ENCODE results near the gene MBOAT7.
A peak's percentile ranks its signal among the peaks of the same experiment; 100 is the strongest.
"Not testable (repeated sequence)": the region's sequence is repeated elsewhere in the genome, so short reads cannot be mapped to it uniquely, and the experiment has no call there.

MBOAT7 gene

DNA sequence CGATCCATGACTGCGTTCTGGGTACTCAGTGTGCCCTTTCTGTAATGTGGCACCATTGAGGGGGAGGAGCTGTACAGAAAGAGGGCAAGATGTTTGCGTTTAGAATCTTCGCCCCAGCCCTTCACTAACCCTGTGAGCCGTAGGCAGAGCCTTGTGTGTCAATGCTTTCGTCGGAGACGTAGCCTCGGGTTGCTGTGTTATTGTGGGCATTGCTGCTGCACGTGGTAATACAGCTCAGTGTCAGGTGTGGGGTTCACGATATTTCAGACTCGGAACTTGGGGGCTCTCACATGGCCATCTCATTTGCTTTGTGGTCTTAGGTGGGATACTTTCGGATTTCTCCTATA lies 17.4 kb upstream of the MBOAT7 start:
- no peak for ATAC-seq (replicated peaks; ENCODE audit: extremely low read depth, poor library complexity, severe bottlenecking)
- H3K4me3 Mint-ChIP-seq, result no peak overlapping the region

DNA sequence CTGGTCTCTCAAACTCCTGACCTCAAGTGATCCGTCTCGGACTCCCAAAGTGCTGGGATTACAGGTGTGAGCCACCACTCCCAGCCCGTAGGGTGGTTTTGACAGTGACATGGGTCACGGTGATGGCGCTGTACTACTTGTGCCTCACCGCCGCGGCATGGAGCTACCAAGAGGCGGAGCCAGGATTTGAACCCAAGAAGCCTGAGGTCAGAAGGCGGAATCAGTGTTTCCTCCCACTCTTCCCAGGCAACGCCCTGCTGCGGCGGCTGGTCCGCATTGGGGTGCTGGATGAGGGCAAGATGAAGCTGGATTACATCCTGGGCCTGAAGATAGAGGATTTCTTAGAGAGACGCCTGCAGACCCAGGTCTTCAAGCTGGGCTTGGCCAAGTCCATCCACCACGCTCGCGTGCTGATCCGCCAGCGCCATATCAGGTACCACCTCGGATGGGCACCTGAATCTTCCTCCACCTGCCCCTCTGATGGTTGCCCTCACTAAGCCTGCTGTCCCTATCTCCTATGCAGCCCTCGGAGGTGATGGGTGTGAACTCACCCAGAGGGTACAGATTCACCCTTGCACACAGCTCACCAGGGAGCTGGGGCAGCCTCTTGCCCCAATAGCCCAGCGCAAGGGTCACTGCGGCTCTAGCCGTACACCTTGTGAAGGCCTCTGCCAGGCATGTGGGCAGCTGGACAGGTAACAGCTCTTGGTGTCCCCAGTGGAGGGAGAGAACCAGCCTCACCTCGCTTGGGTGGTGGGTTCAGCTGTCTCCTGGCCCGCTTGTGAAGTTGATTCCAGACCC lies 16.9 kb upstream of the MBOAT7 start:
- no peaks in the 10 kb centered on the region for H3K27me3 Mint-ChIP-seq
- H3K36me3 Mint-ChIP-seq (ENCODE audit: insufficient read depth), result peaks cover 75% of the 10 kb centered on the region
- no peaks in the 10 kb centered on the region for H3K9me3 Mint-ChIP-seq
- H3K27ac Mint-ChIP-seq (ENCODE audit: low read depth), result no peak overlapping the region
- ATAC-seq (replicated peaks; ENCODE audit: extremely low read depth, poor library complexity, severe bottlenecking) (no peak), DNase-seq (ENCODE audit: low spot score in 2 of 2) (no peak)
- H3K4me1 Mint-ChIP-seq, result peaks cover 76% of the 10 kb centered on the region
- H3K4me3 Mint-ChIP-seq, result no peak overlapping the region

More for the DNA sequence above, 17.4 kb upstream of the MBOAT7 start:
- no peak for DNase-seq (ENCODE audit: low spot score in 2 of 2)
- Mint-ChIP-seq H3K36me3 (ENCODE audit: insufficient read depth) (peaks cover 69% of the 10 kb centered on the region), H3K27me3 (no peaks in the 10 kb centered on the region), H3K4me1 (peaks cover 72% of the 10 kb centered on the region), H3K9me3 (no peaks in the 10 kb centered on the region), H3K27ac (ENCODE audit: low read depth) (no peak overlapping the region)

- Mint-ChIP-seq H3K27ac (ENCODE audit: low read depth) (no peak overlapping the region), H3K9me3 (no peaks in the 10 kb centered on the region), H3K4me3 (peak overlapping the region; percentile 99), H3K27me3 (no peaks in the 10 kb centered on the region), H3K4me1 (peaks cover 73% of the 10 kb centered on the region), H3K36me3 (ENCODE audit: insufficient read depth) (peaks cover 78% of the 10 kb centered on the region)
- ATAC-seq (replicated peaks; ENCODE audit: extremely low read depth, poor library complexity, severe bottlenecking) (no peak), DNase-seq (ENCODE audit: low spot score in 2 of 2) (no peak)
These were observed 15.5 kb upstream of the MBOAT7 start for GRCh38 chr19:54204767-54205468.

- Mint-ChIP-seq H3K27ac (ENCODE audit: low read depth) (peak overlapping the region; percentile 41), H3K9me3 (no peaks in the 10 kb centered on the region), H3K4me1 (peaks cover 56% of the 10 kb centered on the region), H3K4me3 (peak overlapping the region; percentile 99), H3K36me3 (ENCODE audit: insufficient read depth) (peaks cover 70% of the 10 kb centered on the region), H3K27me3 (no peaks in the 10 kb centered on the region)
- ATAC-seq (replicated peaks; ENCODE audit: extremely low read depth, poor library complexity, severe bottlenecking) (no peak), DNase-seq (ENCODE audit: low spot score in 2 of 2) (no peak)
These were observed 13.8 kb upstream of the MBOAT7 start for GRCh38 chr19:54203151-54203611.

- DNase-seq (ENCODE audit: low spot score in 2 of 2) (no peak), ATAC-seq (replicated peaks; ENCODE audit: extremely low read depth, poor library complexity, severe bottlenecking) (no peak)
- Mint-ChIP-seq H3K36me3 (ENCODE audit: insufficient read depth) (peaks cover 58% of the 10 kb centered on the region), H3K27ac (ENCODE audit: low read depth) (peak overlapping the region; percentile 100), H3K9me3 (no peaks in the 10 kb centered on the region), H3K4me3 (peak overlapping the region; percentile 99), H3K27me3 (no peaks in the 10 kb centered on the region), H3K4me1 (peaks cover 47% of the 10 kb centered on the region)
These were observed 12.6 kb upstream of the MBOAT7 start for GRCh38 chr19:54201980-54202379.

- peak in 1 of 2 donors; percentile 28 for DNase-seq (ENCODE audit: low spot score in 2 of 2)
- H3K27me3 Mint-ChIP-seq, result no peaks in the 10 kb centered on the region
- no peaks in the 10 kb centered on the region for H3K9me3 Mint-ChIP-seq
- H3K4me3 Mint-ChIP-seq, result peak overlapping the region; percentile 99
- peaks cover 47% of the 10 kb centered on the region for H3K4me1 Mint-ChIP-seq
- H3K27ac Mint-ChIP-seq (ENCODE audit: low read depth), result peak overlapping the region; percentile 100
- ATAC-seq (replicated peaks; ENCODE audit: extremely low read depth, poor library complexity, severe bottlenecking), result peak; percentile 59
- peaks cover 53% of the 10 kb centered on the region for H3K36me3 Mint-ChIP-seq (ENCODE audit: insufficient read depth)
These were observed 11.9 kb upstream of the MBOAT7 start for GRCh38 chr19:54201172-54201701.

- ATAC-seq (replicated peaks; ENCODE audit: extremely low read depth, poor library complexity, severe bottlenecking) (no peak), DNase-seq (ENCODE audit: low spot score in 2 of 2) (no peak)
- no peaks in the 10 kb centered on the region for H3K27me3 Mint-ChIP-seq
- peak overlapping the region; percentile 99 for H3K4me3 Mint-ChIP-seq
- H3K4me1 Mint-ChIP-seq, result peaks cover 35% of the 10 kb centered on the region
- H3K36me3 Mint-ChIP-seq (ENCODE audit: insufficient read depth), result peaks cover 51% of the 10 kb centered on the region
- no peaks in the 10 kb centered on the region for H3K9me3 Mint-ChIP-seq
- H3K27ac Mint-ChIP-seq (ENCODE audit: low read depth), result no peak overlapping the region
These were observed 10.0 kb upstream of the MBOAT7 start for GRCh38 chr19:54199401-54199800.

DNA sequence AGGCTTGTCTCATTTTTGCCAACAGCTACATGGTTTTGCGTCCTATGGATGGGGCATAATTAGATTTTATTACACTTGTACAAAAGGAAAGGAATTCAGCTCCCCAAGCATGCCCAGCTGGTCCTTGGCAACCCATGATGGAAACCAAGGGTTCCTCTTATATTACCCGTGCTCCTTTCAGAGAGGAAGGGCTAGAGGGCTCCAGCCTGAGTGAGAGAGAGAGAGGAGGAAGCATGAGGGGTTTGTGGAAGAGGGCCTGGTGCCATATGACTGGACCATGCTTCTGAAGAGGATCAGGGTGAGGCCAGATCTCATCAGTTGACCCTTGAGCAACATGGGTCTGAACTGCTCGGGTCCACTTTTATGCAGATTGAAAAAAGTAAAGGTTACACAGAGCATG lies 7.7 kb upstream of the MBOAT7 start:
- no peak overlapping the region for H3K27ac Mint-ChIP-seq (ENCODE audit: low read depth)
- DNase-seq (ENCODE audit: low spot score in 2 of 2) (no peak), ATAC-seq (replicated peaks; ENCODE audit: extremely low read depth, poor library complexity, severe bottlenecking) (no peak)
- no peaks in the 10 kb centered on the region for H3K9me3 Mint-ChIP-seq
- H3K27me3 Mint-ChIP-seq, result no peaks in the 10 kb centered on the region
- H3K4me3 Mint-ChIP-seq, result no peak overlapping the region
- H3K4me1 Mint-ChIP-seq, result peaks cover 28% of the 10 kb centered on the region
- H3K36me3 Mint-ChIP-seq (ENCODE audit: insufficient read depth), result peaks cover 39% of the 10 kb centered on the region

- H3K4me1 Mint-ChIP-seq, result peaks cover 28% of the 10 kb centered on the region
- peaks cover 38% of the 10 kb centered on the region for H3K36me3 Mint-ChIP-seq (ENCODE audit: insufficient read depth)
- no peak overlapping the region for H3K27ac Mint-ChIP-seq (ENCODE audit: low read depth)
- no peaks in the 10 kb centered on the region for H3K27me3 Mint-ChIP-seq
- H3K4me3 Mint-ChIP-seq, result no peak overlapping the region
- DNase-seq (ENCODE audit: low spot score in 2 of 2) (no peak), ATAC-seq (replicated peaks; ENCODE audit: extremely low read depth, poor library complexity, severe bottlenecking) (no peak)
- H3K9me3 Mint-ChIP-seq, result no peaks in the 10 kb centered on the region
These were observed 7.2 kb upstream of the MBOAT7 start for GRCh38 chr19:54196536-54196935.

- H3K4me3 Mint-ChIP-seq; ATAC-seq (replicated peaks; ENCODE audit: extremely low read depth, poor library complexity, severe bottlenecking); H3K9me3 Mint-ChIP-seq; DNase-seq (ENCODE audit: low spot score in 2 of 2); H3K27ac Mint-ChIP-seq (ENCODE audit: low read depth); H3K27me3 Mint-ChIP-seq: not testable (repeated sequence)
- peaks cover 23% of the 10 kb centered on the region for H3K4me1 Mint-ChIP-seq
- H3K36me3 Mint-ChIP-seq (ENCODE audit: insufficient read depth), result peaks cover 34% of the 10 kb centered on the region
These were observed 5.1 kb upstream of the MBOAT7 start for GRCh38 chr19:54194463-54194862.

DNA sequence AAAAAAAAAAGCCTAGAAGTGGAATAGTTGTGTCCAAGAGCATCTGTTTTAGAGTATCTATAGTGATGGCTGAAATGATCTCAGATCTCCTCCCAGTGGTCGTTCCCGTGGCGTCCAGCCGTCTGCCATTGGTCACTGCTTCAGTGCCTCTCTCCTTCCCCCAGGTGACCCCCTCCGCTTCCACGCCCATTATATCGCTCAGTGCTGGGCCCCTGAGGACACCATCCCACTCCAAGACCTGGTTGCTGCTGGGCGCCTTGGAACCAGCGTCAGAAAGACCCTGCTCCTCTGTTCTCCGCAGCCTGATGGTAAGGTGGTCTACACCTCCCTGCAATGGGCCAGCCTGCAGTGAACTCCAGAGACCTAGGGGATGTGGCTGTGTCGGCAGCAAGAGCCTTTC lies 3.6 kb upstream of the MBOAT7 start:
- peaks cover 35% of the 10 kb centered on the region for H3K36me3 Mint-ChIP-seq (ENCODE audit: insufficient read depth)
- no peak overlapping the region for H3K27ac Mint-ChIP-seq (ENCODE audit: low read depth)
- peaks cover 29% of the 10 kb centered on the region for H3K4me1 Mint-ChIP-seq
- no peaks in the 10 kb centered on the region for H3K27me3 Mint-ChIP-seq
- peak overlapping the region; percentile 94 for H3K4me3 Mint-ChIP-seq
- DNase-seq (ENCODE audit: low spot score in 2 of 2), result no peak
- no peaks in the 10 kb centered on the region for H3K9me3 Mint-ChIP-seq
- no peak for ATAC-seq (replicated peaks; ENCODE audit: extremely low read depth, poor library complexity, severe bottlenecking)

GRCh38 chr19:54191811-54192453 lies 2.6 kb upstream of the MBOAT7 start:
- peak overlapping the region; percentile 99 for H3K27ac Mint-ChIP-seq (ENCODE audit: low read depth)
- ATAC-seq (replicated peaks; ENCODE audit: extremely low read depth, poor library complexity, severe bottlenecking), result no peak
- H3K36me3 Mint-ChIP-seq (ENCODE audit: insufficient read depth), result peaks cover 35% of the 10 kb centered on the region

More at GRCh38 chr19:54191811-54192453, 2.6 kb upstream of the MBOAT7 start:
- no peak for DNase-seq (ENCODE audit: low spot score in 2 of 2)
- H3K4me3 Mint-ChIP-seq, result peak overlapping the region; percentile 94
- H3K27me3 Mint-ChIP-seq, result no peaks in the 10 kb centered on the region
- H3K9me3 Mint-ChIP-seq, result no peaks in the 10 kb centered on the region
- peaks cover 40% of the 10 kb centered on the region for H3K4me1 Mint-ChIP-seq

All from central memory CD8-positive, alpha-beta T cell (primary cell).